OCI-LY1 (cell line): ENCODE measurements around the gene ALDH1L1.

Experiments
- CTCF ChIP-seq: fragments of 200-600 bp; sonication (generic), shearing (Covaris generic); IDR thresholded peaks from 2 replicates; pipeline ENCODE4 v1.5.1; 2017; ENCODE audit warnings: mild to moderate bottlenecking, antibody characterized with exemption, low read length, moderate library complexity, mixed read lengths
- EZH2 ChIP-seq: fragments of 200-600 bp; sonication (generic), shearing (Covaris generic); IDR thresholded peaks from 2 replicates; pipeline ENCODE4 v1.8.0; 2017; ENCODE audit warnings: borderline replicate concordance, mixed run types, mild to moderate bottlenecking, antibody characterized with exemption, low read length, moderate library complexity, mixed read lengths

GRCh38 chr3:126152458-126152857, 27.9 kb downstream of the ALDH1L1 start:
- TF ChIP-seq CTCF (no peak), EZH2 (no peak)
